Panc1 (cell line): ENCODE measurements around the gene ENDOV. TPM values are rescaled to one million over a fixed set of nuclear protein-coding genes. Genes with fewer than 3 reads are reported as not detected.
A peak's percentile ranks its signal among the peaks of the same experiment; 100 is the strongest.

Source experiments
- ATAC-seq: fragments of 200-7000 bp; cut with Tn5 transposase; 2 replicates; pipeline ENCODE4 v1.9.1; 2020; ENCODE audit warnings: mild to moderate bottlenecking, moderate library complexity
- BruUV-seq: library from RNA; stranded (reverse); fragments of 400-500 nt; replicated peaks from 2 replicates; lab custom pipeline; 2021; lab: Mats Ljungman, UMichigan
- CTCF ChIA-PET: fragments of 300-600 bp; sonication (Branson Sonifier 250); formaldehyde crosslinking; loops from one replicate; lab custom pipeline; 2022; ENCODE audit warnings: antibody characterized with exemption; lab: Charles Lee
- POLR2A ChIA-PET: fragments of 300-600 bp; sonication (Branson Sonifier 250); formaldehyde crosslinking; loops from one replicate; lab custom pipeline; 2022; ENCODE audit warnings: antibody characterized with exemption; lab: Charles Lee
- DNase-seq: peaks from one replicate; pipeline ENCODE4 v3.0.0-alpha.2; 2010; ENCODE audit warnings: low read depth, low spot score
- H3K27ac ChIP-seq: 2 replicates; pipeline ENCODE4 v1.5.1; 2011; ENCODE audit warnings: mild to moderate bottlenecking, low read length, inconsistent platforms
- H3K27me3 ChIP-seq: fragments of 200-500 bp; sonication (Bioruptor generic); 2 replicates; pipeline ENCODE4 v1.6.0; 2014; ENCODE audit warnings: low read length, inconsistent platforms; ENCODE audit not compliant: control insufficient read depth, insufficient read depth
- H3K36me3 ChIP-seq: fragments of 200-500 bp; sonication (Bioruptor generic); 2 replicates; pipeline ENCODE4 v1.5.1; 2014; ENCODE audit warnings: inconsistent platforms, mild to moderate bottlenecking, low read length, moderate library complexity; ENCODE audit not compliant: control insufficient read depth, insufficient read depth
- H3K4me1 ChIP-seq: 2 replicates; pipeline ENCODE4 v1.5.1; 2011; ENCODE audit warnings: inconsistent platforms, mild to moderate bottlenecking, low read length, moderate library complexity; ENCODE audit not compliant: control insufficient read depth, insufficient read depth
- H3K4me3 ChIP-seq, 2 experiments: 2 replicates each; pipeline ENCODE4 v1.5.1; 2011 to 2012; ENCODE audit warnings: low read depth in 2 of 2, low read length in 2 of 2, mild to moderate bottlenecking in 2 of 2, inconsistent platforms in 1 of 2, moderate library complexity in 1 of 2
- H3K9me3 ChIP-seq: fragments of 200-500 bp; sonication (Bioruptor generic); 2 replicates; pipeline ENCODE4 v1.5.1; 2014; ENCODE audit warnings: low read depth, mild to moderate bottlenecking, inconsistent platforms, low read length, moderate library complexity; ENCODE audit not compliant: control insufficient read depth, insufficient read depth
- CTCF ChIP-seq: fragments of 450-650 bp; IDR thresholded peaks from 2 replicates; pipeline ENCODE4 v1.5.1; 2017; ENCODE audit warnings: mild to moderate bottlenecking
- POLR2AphosphoS5 ChIP-seq: IDR thresholded peaks from 2 replicates; pipeline ENCODE4 v1.6.1; 2012; ENCODE audit warnings: mild to moderate bottlenecking, low read depth, low read length, moderate library complexity
- REST ChIP-seq, 2 experiments: IDR thresholded peaks; 2 replicates each; pipeline ENCODE4 v1.6.1; 2011 to 2012; ENCODE audit warnings: low read depth in 2 of 2, control low read depth in 1 of 2, low read length in 1 of 2, mild to moderate bottlenecking in 1 of 2, moderate library complexity in 1 of 2; ENCODE audit not compliant: insufficient read depth in 1 of 2
- SIN3A ChIP-seq: IDR thresholded peaks from 2 replicates; pipeline ENCODE4 v1.6.1; 2012; ENCODE audit warnings: low read depth, mild to moderate bottlenecking, low read length, moderate library complexity, borderline replicate concordance; ENCODE audit not compliant: insufficient read depth
- TCF7L2 ChIP-seq: IDR thresholded peaks from 2 replicates; pipeline ENCODE4 v1.6.1; 2011; ENCODE audit warnings: mild to moderate bottlenecking, low read depth, low read length, inconsistent platforms
- in situ Hi-C: cut with HindIII; loops from 2 replicates; pipeline ENCODE4 v1.10.0; 2016; ENCODE audit warnings: low sequenced_read_pairs, low pct_unique_long_range_greater_than_20kb
- intact Hi-C: fragments of 100-400 bp; cut with micrococcal nuclease; formaldehyde crosslinking; loops from one replicate; pipeline ENCODE4 v1.10.0; 2022; ENCODE audit not compliant: unreplicated experiment
- total RNA-seq: library from RNA; stranded (reverse); gene quantifications from one replicate; pipeline ENCODE4 v1.2.1, GENCODE V29; 2021; ENCODE audit not compliant: unreplicated experiment

Gene ENDOV
- total RNA-seq, 1 experiment from 2014 or later: 37.1 TPM

- ChIA-PET POLR2A (interaction anchor here (0.6 kb wide), 1 partner anchor 290 kb away, joined by 5 read pairs; no protein-coding TSS in a partner anchor), CTCF (no interaction called here)
- no peak for DNase-seq
- TF ChIP-seq SIN3A: no peak
- TF ChIP-seq CTCF: no peak
- TF ChIP-seq REST (IDR thresholded peaks at IDR 0.05; ENCODE audit: insufficient read depth in 1 of 2, low read depth in 2 of 2, low read length in 1 of 2): no peak
- BruUV-seq: no TSS peak
- H3K4me1 ChIP-seq: peaks cover 13% of the 10 kb centered on the region
- ATAC-seq: peak; percentile 24
- H3K36me3 ChIP-seq: no peaks in the 10 kb centered on the region
- no peaks in the 10 kb centered on the region for H3K9me3 ChIP-seq
- in situ Hi-C loops (no loop called here), intact Hi-C loops (loop anchor here (10.0 kb wide), 1 partner anchor 98 kb away; no protein-coding TSS in a partner anchor)
- H3K27ac ChIP-seq: no peak overlapping the region
- H3K27me3 ChIP-seq: peaks cover 2% of the 10 kb centered on the region; the same call in 1 of the 2 replicates
- H3K4me3 ChIP-seq: peak overlapping the region; percentile 24 to 37
Measured at GRCh38 chr17:80476877-80477646, 62.1 kb downstream of the ENDOV start.

GRCh38 chr17:80477647-80478478 lies 62.9 kb downstream of the ENDOV start:
- ChIA-PET POLR2A (no interaction called here), CTCF (interaction anchor here (0.6 kb wide), 1 partner anchor 294 kb away, joined by 5 read pairs; no protein-coding TSS in a partner anchor)
- H3K9me3 ChIP-seq: no peaks in the 10 kb centered on the region
- H3K4me3 ChIP-seq: peak overlapping the region in 1 of 2 experiments; percentile 37; a peak in 1 of 4 replicates
- H3K27ac ChIP-seq: no peak overlapping the region
- no peak for ATAC-seq
- intact Hi-C loops (loop anchor here (10.0 kb wide), 1 partner anchor 97 kb away; no protein-coding TSS in a partner anchor), in situ Hi-C loops (no loop called here)
- TF ChIP-seq SIN3A: no peak
- TF ChIP-seq REST (IDR thresholded peaks at IDR 0.05; ENCODE audit: insufficient read depth in 1 of 2, low read depth in 2 of 2, low read length in 1 of 2): no peak
- no peak for TF ChIP-seq POLR2AphosphoS5
- TF ChIP-seq TCF7L2: no peak
- no peak; the same call in 1 of the 2 replicates for TF ChIP-seq CTCF
- H3K27me3 ChIP-seq: peaks cover 2% of the 10 kb centered on the region; the same call in 1 of the 2 replicates
- H3K36me3 ChIP-seq: no peaks in the 10 kb centered on the region
- DNase-seq: no peak
- BruUV-seq: no TSS peak
- H3K4me1 ChIP-seq: peaks cover 13% of the 10 kb centered on the region
